BE2C (cell line): ENCODE measurements around the gene SMLR1.
"Not testable (repeated sequence)": the region's sequence is repeated elsewhere in the genome, so short reads cannot be mapped to it uniquely, and the experiment has no call there.

Experiments
- DNase-seq: peaks from one replicate; pipeline ENCODE4 v3.0.0-alpha.2; 2020
- H3K27me3 ChIP-seq: fragments of 250-450 bp; sonication (Bioruptor Pico); 2 replicates; pipeline ENCODE4 v1.5.1; 2020; ENCODE audit warnings: mild to moderate bottlenecking
- H3K36me3 ChIP-seq: fragments of 250-450 bp; sonication (Bioruptor Pico); 2 replicates; pipeline ENCODE4 v1.5.1; 2020; ENCODE audit warnings: mild to moderate bottlenecking
- H3K4me1 ChIP-seq: fragments of 250-450 bp; sonication (Bioruptor Pico); 2 replicates; pipeline ENCODE4 v1.5.1; 2020
- H3K4me3 ChIP-seq: 2 replicates; pipeline ENCODE4 v1.5.1; 2011; ENCODE audit warnings: low read depth, low read length
- H3K9me3 ChIP-seq: fragments of 250-450 bp; sonication (Bioruptor Pico); 2 replicates; pipeline ENCODE4 v1.5.1; 2020
- TF ChIP-seq, protein P1 (sequence below): IDR thresholded peaks from 2 replicates; pipeline ENCODE4 v1.5.1; 2012; ENCODE audit warnings: mild to moderate bottlenecking, low read depth, low read length

Gene SMLR1

DNA sequence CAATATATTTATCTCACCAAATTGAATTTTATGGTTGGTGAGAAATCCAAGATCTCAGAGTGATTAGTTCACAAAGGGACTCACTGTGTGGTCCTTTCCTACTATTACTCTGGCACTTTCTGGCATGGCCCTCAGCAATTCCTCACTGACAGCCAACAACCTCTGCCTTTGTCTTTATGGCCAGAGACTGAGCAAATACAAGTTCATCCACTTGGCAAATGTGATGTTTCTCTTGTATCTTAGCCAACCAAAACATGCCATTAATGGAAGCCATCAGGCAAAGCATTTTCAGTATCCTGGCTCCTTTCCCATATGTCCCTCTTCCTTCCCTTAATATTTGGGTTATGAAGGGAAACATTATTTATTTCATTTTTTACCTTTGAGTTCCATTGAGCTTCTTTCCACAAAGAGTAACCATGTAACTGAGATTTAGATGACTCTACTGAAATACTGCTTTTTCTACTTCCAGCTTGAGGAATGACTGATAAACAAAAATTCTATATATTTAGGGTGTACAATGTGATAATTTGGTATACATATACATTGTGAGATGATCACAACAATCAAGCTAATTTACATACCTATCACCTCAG is 30.8 kb upstream of the SMLR1 start:
- DNase-seq = no peak

DNA sequence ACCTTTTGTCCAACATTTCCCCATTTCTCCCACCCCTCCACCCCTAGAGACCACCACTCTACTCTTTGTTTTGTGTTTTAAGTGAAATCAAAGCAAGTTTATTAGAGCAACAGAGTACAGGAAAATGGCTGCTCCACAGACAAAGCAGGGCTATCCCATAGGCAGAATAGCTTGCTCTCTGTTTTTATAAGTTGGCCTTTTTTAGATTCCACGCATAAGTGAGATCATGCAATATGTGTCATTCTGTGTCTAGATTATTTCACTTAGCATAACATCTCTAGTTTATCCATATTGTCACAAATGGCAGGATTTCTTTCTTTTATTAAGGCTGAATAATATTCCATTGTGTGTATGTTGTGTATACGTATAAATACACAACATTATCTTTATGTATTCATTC is 30.1 kb upstream of the SMLR1 start:
- no peaks in the 10 kb centered on the region for H3K9me3 ChIP-seq
- no peaks in the 10 kb centered on the region for H3K4me1 ChIP-seq
- no peaks in the 10 kb centered on the region for H3K36me3 ChIP-seq
- no peaks in the 10 kb centered on the region for H3K27me3 ChIP-seq
- H3K4me3 ChIP-seq = no peak overlapping the region
- TF ChIP-seq, protein P1, sequence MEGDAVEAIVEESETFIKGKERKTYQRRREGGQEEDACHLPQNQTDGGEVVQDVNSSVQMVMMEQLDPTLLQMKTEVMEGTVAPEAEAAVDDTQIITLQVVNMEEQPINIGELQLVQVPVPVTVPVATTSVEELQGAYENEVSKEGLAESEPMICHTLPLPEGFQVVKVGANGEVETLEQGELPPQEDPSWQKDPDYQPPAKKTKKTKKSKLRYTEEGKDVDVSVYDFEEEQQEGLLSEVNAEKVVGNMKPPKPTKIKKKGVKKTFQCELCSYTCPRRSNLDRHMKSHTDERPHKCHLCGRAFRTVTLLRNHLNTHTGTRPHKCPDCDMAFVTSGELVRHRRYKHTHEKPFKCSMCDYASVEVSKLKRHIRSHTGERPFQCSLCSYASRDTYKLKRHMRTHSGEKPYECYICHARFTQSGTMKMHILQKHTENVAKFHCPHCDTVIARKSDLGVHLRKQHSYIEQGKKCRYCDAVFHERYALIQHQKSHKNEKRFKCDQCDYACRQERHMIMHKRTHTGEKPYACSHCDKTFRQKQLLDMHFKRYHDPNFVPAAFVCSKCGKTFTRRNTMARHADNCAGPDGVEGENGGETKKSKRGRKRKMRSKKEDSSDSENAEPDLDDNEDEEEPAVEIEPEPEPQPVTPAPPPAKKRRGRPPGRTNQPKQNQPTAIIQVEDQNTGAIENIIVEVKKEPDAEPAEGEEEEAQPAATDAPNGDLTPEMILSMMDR = no peak
- no peak for DNase-seq

More for the DNA sequence above, 30.8 kb upstream of the SMLR1 start:
- Histone ChIP-seq H3K36me3 (no peaks in the 10 kb centered on the region), H3K4me1 (no peaks in the 10 kb centered on the region), H3K9me3 (no peaks in the 10 kb centered on the region), H3K4me3 (no peak overlapping the region), H3K27me3 (no peaks in the 10 kb centered on the region)
- TF ChIP-seq, protein P1 = no peak

DNA sequence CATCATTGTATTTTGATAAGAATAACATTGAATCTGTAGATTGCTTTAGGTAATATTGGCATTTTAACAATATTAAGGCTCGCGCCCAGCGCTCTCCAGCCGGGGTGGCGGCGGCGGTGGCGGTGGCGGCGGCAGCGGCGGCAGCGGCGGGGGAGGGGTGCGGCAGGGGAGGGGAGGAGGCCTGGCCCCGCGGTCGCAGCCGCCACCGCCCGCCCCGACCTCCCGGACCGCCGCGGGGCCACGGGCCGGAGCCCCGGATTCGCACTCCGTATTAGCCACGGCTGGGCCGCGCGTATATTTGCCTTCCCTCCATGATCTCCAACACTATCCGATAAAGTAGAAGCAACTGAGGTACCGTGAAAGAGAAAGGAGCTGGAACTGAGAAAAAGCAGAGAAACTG is 25.8 kb upstream of the SMLR1 start:
- H3K4me3 ChIP-seq, H3K36me3 ChIP-seq, DNase-seq, H3K27me3 ChIP-seq, H3K9me3 ChIP-seq, H3K4me1 ChIP-seq: not testable (repeated sequence)

DNA sequence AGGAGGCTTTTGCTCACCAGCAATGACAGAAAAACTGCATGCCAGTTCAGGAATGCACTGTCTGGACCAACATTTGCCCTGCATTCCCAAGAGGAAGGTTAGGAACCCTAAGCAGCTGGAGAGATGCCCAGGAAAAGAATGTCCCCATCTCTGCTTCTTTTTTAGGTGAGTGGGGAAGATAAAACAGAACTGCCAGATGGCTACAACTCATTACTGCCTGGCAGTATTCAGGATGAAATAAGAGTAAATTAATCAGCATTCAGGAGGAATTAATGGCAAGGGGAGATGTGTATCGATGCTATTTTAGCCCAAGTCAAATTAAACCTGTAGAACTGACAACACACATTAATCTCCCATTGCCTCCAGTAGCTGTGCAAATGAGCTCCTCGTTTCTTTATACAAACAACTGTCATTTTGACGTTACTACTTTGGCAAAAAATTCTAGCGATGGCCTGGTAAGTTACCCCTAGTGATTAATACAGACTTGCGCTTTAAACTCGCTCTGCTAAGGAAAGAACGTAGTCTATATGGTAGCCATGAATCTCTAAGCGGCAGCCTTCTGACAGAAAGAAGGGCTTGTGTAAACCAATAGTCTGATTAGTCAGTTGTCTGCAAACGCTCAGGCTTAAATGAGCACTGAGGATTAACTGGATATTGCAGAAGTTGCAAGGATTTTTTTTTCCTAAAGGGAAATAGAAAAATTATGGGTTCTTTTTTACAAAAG is 16.7 kb upstream of the SMLR1 start:
- no peaks in the 10 kb centered on the region for H3K9me3 ChIP-seq
- H3K4me3 ChIP-seq = no peak overlapping the region
- TF ChIP-seq, protein P1 = no peak
- no peaks in the 10 kb centered on the region for H3K36me3 ChIP-seq
- H3K4me1 ChIP-seq = no peaks in the 10 kb centered on the region
- no peaks in the 10 kb centered on the region for H3K27me3 ChIP-seq
- no peak for DNase-seq

DNA sequence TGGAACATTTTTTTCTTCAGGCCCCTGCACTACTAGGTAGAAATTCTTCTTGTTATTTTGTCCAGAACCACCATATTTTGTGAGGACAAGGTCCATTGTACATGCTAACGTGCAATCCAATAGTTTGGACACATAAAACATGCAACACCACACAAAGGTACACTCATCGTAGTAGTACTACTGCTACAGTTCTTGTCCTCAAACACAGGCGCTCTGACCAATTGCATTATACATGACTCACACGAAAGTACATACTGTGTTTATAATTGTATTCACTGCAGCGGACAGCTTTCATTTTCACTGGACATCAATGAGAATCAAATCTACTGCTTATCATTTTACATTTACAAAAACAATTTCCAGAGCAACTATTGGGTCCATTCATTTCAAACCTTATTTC is 15.3 kb upstream of the SMLR1 start:
- H3K9me3 ChIP-seq = no peaks in the 10 kb centered on the region
- no peaks in the 10 kb centered on the region for H3K4me1 ChIP-seq
- H3K36me3 ChIP-seq = no peaks in the 10 kb centered on the region
- DNase-seq = no peak
- TF ChIP-seq, protein P1 = no peak
- no peak overlapping the region for H3K4me3 ChIP-seq
- H3K27me3 ChIP-seq = no peaks in the 10 kb centered on the region

DNA sequence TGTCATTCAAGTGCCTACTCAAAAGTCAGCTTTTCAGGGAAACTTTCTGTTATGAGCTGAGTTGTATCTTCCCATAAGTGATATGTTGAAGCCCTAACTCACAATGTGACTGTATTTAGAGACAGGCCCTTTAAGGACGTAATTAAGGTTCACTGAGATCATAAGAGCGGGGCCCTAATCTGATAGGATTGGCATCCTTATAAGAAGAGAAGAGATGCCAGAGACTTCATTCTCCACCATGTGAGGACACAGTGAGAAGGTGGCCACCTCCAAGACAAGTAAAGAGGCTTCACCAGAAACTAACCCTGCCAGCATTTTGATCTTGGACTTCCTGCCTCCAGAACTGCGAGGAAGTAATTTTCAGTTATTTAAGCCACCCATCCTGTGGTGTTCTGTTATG is 12.7 kb upstream of the SMLR1 start:
- Histone ChIP-seq H3K4me3 (no peak overlapping the region), H3K9me3 (no peaks in the 10 kb centered on the region), H3K36me3 (no peaks in the 10 kb centered on the region), H3K27me3 (no peaks in the 10 kb centered on the region), H3K4me1 (no peaks in the 10 kb centered on the region)
- TF ChIP-seq, protein P1 = no peak
- no peak for DNase-seq
